HG02840 (cell line): ENCODE results near the gene SEMA6A.
"Not testable (repeated sequence)": the region's sequence is repeated elsewhere in the genome, so short reads cannot be mapped to it uniquely, and the experiment has no call there.

ENCODE experiments used
- ATAC-seq: cut with Tn5 transposase; IDR thresholded peaks from one replicate; pipeline ENCODE4 v1.9.1; 2021; ENCODE audit warnings: mild to moderate bottlenecking, moderate library complexity, moderate number of reproducible peaks; ENCODE audit not compliant: unreplicated experiment, low FRiP score

Gene SEMA6A

DNA sequence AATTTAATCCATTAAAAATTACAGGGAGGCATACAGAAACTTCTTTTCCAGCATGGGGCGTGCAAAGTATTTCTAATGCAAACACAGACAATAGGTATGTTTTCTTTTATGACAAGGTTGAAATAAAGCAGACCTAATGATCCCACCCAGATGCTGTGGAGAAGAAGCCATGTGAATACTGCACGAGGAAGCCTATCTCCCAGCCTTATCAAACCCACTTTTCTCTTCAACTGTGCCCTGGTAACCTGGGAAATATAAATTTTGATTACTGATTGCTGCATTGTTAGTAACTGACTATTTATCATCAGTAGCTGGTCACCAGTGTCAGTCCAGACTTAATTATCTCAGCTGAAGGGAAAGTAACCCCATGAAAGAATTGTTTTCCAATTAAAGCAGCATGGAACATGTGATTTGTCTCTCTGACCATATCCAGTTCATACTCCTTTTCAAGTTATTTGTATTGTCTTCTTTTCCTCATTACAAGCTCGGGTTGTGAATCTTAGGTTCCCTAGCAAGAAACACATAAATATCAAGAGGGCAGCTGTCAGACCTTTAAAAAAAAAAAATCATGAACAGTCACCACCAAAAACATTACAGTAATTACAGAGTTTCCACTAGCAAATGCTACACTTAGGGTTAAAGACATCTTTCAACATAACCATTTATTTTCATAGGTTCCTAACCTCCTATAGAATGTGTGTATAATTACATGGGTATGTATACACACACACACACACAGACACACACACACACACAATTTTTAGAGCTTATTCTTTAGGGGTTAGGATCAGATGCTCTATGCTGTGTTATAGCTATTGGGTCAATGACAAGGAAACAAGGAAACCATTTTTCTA is 50.3 kb downstream of the SEMA6A start:
- no peak for ATAC-seq

GRCh38 chr5:116523182-116523581 is 51.4 kb downstream of the SEMA6A start:
- not testable (repeated sequence) for ATAC-seq

DNA sequence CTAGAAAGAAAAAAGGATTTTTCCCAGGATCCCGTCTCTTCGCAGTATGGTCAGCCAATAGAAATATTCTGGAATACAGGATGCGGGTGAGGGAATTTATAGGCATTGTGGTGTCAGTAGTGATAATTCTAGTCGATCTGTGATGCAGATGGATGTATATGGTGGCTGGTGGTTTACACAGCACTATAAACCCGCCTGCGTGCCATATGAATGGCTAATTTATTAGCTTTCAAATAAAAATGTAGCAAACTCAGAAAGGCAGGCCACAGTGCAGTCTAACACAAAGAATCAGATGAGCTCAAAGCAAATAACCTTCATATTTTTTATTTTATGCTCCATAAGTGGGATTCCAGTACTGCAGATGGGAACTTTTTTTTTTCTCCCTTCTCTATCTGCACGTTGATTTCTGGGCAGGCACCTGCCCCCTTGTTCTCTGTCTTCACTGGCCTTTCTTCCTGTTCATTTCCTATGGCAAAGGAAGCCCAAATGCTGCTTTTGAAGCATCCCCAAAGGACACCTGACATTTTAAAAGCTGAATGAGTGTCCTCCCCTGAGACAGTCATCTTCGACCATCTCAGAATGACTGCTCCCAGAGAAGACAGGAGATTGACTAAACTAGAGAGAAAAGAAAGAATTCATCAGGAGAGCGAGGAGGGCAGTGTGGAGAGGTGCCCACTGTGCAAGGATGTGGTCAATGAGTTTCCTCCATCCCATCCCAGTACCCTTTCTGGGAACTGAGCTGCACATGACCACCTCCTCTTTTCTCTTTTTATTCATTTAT is 52.1 kb downstream of the SEMA6A start:
- ATAC-seq = no peak

DNA sequence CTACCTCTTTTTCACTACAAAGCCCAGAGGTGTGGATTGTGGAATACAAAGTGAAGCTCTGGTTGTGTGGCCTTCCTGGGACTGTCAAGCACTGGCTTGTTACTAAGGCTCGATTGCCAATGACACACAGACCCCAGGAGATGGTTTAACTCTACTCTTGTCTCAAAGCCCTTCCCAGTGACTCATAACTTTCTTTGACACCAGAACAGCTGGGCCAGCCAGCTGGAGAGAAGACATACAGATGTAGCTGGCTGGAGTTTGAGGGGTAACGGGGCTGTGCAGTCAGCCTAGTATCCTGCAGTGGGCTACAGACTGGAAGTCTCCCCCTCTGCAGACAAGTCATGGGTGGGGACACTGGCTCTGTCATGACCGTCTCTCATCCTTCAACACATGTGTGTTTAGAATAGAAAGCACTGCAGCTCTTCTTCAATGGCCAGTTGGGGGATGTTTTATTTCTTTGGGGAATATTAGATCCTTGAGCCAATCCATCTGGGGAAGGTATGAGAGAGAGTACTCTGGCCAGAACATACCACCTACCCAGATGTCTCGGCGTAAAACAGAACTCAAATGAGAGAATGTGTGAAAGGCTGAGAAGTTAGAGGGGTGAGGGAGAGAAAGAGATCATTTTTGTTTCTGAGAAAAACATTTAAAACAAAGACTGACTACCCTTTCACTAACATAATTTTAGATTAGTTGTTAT is 53.3 kb downstream of the SEMA6A start:
- no peak for ATAC-seq

- no peak for ATAC-seq
Measured at GRCh38 chr5:116520771-116521170, 53.9 kb downstream of the SEMA6A start.

- ATAC-seq = no peak
Measured at GRCh38 chr5:116518423-116518822, 56.2 kb downstream of the SEMA6A start.

DNA sequence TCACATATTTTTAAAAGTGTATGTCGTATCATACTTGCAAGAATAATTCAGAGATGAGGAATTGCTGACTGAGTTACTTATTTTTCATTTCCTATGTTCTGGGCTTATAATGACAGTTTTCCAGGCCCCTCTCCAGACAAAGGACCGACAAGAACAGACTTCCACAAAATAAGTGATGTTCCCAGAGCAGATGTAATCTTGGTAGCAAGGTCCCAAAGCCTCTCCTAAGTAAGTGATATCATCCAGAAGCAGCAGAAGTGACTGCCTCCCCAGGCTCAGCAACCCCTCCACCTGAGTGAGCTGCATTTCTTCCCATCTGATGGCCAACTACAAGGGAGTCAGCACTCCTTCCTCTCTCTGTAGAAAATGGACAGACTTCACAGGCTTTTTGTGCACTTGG is 57.1 kb downstream of the SEMA6A start:
- no peak for ATAC-seq

DNA sequence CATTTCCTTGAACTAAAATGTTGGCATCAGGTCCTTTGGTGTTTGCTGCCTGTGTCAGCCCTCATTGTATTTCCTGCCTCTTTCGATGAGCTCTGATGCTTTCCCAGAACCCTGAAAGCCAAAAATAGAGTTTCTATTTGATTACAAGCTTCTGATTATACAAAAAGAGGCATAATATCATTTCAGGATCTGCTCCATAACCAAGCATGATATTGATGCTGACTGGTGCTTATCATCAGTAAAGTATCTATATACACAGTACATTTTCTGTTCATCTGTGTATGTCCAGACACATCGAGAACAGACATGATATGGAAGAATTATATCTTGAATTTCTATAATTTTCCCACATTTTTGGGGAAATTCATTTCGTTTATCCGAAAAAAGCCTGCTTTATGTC is 58.6 kb downstream of the SEMA6A start:
- ATAC-seq = no peak

DNA sequence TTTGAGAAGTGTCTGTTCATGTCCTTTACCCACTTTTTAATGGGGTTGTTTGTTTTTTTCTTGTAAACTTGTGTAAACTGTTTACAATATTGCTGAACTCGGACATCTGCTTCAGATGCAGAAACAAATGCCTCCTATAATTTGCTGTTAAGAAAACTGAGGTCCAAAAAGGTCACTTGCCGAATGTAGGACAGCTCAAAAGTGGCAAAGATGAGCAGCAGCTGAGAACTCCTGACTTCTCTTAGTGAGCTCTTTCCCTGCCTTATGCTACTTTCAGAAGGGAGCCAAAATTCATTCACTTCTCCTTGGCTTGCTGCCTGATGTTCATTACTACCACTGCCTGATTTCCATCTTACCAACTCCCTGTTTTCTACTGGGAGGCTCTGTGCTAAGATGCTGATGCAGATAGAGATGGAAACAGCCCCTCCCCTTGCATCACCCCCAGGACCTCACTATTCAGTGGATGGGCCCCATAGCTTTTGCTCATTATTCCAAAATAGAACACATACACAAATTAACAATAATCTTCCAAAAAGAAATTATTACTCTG is 60.1 kb downstream of the SEMA6A start:
- no peak for ATAC-seq

DNA sequence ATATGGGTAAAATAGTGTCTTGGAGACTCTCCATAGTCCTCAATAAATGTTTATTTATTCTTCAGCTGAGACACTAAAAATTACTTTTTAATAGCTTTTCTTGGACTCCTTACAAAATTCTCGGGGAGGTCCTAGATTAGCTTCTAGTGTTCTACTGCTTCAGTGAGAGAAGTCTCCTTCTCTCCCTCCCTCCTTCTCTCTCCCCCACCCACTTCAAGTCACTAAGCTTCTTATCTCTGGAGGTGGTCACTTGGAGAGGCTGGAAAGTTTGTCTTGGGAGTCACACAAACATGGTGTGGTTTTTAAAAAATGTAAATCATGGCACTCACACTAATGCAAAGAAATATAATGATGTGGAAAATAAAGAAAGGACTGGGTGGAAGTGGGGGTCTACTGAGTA is 64.1 kb downstream of the SEMA6A start:
- ATAC-seq = no peak

DNA sequence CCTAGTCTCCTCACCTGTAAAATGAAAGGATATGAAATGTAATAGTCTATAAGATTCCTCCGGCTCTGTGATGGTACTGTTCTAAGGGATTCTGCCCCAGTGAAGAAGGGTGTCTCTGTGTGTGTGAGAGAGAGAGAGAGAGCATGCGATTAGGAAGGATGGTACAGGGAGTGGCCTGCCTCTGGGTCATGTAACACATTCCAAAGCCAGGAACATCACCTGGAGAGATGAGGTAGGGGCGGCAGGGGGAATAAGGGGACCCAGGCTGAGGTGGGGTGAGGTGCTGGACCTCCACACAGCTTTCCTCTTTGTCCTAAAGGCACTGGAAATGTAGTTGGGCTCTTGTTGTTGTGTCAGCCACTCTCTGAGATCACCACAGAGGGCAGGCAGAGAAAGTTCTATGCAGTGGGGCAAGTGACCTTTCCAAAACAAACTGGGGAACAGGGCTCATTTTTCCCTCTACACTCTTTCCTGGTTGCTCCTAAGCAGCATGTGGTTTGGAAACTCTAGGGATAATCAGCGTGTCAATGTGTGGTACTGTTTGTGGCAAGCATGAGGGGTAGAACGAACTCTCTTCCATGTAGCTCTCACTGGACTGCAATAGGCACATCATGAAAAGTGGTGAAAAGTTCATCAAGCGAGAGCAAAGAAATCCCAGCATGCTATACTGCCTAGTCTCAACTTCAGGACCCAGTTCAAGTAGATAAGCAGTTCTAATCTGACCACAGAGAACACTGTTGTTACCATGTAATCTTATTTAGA is 65.0 kb downstream of the SEMA6A start:
- no peak for ATAC-seq

DNA sequence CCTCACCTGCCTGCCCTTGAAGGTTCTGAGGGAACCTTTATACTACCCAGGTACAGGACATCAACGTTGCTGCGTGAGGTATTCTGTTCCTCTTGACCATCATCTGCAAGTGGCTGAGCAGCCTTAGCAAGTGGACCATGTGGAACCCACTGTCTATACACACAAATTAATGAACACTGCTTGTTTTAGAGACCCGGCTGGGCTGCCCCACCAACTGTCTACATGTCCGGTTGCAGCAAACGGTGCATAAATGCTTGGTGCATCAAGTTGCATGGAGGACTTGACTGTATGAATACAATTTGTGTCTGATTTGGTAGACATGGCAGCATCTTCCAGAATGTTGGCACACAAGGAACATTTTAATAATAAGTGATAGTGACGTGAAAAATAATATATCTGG is 65.8 kb downstream of the SEMA6A start:
- ATAC-seq = no peak

- no peak for ATAC-seq
Measured at GRCh38 chr5:116507941-116508655, 66.5 kb downstream of the SEMA6A start.

- no peak for ATAC-seq
Measured at GRCh38 chr5:116507051-116507537, 67.5 kb downstream of the SEMA6A start.

GRCh38 chr5:116506488-116506887 is 68.1 kb downstream of the SEMA6A start:
- ATAC-seq = no peak

- no peak for ATAC-seq
Measured at GRCh38 chr5:116504593-116505166, 69.9 kb downstream of the SEMA6A start.

DNA sequence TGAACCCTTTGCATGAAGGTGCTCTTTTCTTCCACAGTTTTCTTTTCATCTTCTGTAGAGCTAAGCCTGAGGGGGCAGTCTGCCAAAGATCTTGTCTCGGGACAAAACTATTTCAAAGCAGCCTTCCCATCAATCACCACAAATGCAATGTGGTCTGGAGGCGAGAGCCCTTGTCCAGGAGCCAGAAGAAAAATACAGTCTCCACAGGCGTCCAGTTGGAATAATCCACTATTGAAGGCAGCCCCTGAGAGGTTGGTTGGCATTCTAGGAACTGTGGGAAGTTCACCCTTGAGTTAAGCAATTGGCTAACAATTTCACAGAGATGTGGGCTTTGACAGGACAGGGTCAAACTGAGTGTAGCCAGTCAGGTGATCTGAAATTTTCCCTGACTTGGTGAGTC is 72.0 kb downstream of the SEMA6A start:
- ATAC-seq = no peak

GRCh38 chr5:116502138-116502537 is 72.5 kb downstream of the SEMA6A start:
- no peak for ATAC-seq

DNA sequence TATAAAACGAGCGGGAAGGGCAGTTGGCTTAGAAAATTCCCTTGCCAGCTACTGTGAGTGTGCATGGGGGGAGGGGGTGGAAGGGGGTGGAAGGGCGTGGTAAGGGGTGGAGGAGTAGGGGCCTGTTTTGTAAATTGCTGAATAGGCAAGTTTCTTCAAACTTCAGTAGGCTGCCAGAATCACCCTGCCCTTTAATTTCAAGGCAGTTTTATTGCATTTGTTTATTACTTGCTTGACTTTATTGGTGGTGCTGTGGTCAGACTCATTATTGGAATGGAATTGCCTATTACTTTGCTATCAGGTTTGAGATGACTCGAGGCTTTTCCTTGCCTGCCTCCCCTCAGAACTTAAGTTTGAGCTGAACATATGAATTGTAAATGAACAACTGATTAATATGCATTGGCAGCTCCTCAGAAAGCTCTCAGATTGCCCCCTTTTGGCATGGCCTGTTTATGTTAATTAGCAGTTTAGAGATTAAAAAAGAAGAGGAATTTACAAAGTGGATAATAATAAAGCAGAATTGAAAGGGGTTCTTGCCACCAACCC is 76.0 kb downstream of the SEMA6A start:
- ATAC-seq = no peak
